Kidney glomerular epithelial cell (primary cell): ENCODE results near the gene PADI4.
"Not testable (repeated sequence)": the region's sequence is repeated elsewhere in the genome, so short reads cannot be mapped to it uniquely, and the experiment has no call there.

Experiments
- DNase-seq: peaks from one replicate; lab custom pipeline; 2025; lab: John Stamatoyannopoulos, UW

PADI4 gene

GRCh38 chr1:17314491-17314971, 6.5 kb downstream of the PADI4 start:
- DNase-seq: no peak

- no peak for DNase-seq
These were observed 7.6 kb downstream of the PADI4 start for GRCh38 chr1:17315542-17316130.

DNA sequence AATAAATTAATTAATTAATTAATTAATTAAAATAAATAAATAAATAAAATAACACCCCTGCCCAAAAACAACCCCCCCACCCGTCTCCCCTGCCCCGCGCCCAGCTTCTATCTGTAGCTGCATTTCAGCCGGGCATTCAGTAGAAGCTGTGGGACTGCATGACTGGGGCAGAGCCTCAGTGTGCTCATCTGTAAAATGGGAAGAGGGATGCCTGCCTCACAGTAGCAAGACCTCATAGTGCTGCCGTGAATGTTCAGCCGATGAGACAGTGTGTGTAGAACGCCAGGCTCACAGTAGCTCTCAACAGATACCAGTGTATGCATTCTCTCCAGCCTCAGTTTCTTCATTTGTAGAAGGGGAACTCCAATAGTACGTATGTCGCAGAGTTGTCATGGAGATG, 8.7 kb downstream of the PADI4 start:
- no peak for DNase-seq

- no peak for DNase-seq
These were observed 10.3 kb downstream of the PADI4 start for GRCh38 chr1:17318262-17318661.

DNA sequence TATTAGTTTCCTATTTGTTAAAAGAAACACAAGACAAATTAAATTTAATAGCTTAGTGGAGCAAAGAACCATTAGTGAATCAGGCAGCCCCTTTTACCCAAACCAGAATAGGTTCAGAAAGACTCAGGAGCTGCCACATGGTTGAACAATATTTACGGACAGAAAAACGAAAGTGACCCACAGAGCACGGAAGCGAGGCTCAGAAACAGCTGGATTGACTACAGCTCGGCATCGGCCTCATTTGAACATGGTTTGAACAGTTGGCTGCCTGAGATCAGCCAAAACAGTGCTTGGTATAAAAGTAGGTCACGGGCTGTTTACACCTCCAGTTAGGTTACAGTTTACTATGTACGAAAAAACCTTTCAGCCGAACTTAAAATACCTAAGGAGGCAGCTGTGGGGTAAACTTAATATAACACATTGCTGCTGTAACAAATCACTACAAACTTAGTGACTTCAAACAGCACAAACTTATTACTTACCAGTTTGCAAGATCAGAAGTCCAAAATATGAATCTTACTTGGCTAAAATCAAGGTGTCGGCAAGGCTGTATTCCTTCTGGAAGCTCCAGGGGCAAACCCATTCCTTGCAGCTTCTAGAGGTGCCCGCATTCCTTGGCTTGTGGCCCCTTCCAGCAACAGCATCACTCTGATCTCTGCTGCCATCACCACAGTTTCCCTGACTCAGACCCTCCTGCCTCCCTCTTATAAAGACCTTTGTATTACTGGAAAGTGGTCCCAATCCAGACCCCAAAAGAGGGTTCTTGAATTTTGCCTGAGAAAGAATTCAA, 11.8 kb downstream of the PADI4 start:
- no peak for DNase-seq

- DNase-seq: not testable (repeated sequence)
These were observed 13.9 kb downstream of the PADI4 start for GRCh38 chr1:17321857-17322390.

- DNase-seq: no peak
These were observed 20.9 kb downstream of the PADI4 start for GRCh38 chr1:17328855-17329254.

GRCh38 chr1:17329610-17330009, 21.6 kb downstream of the PADI4 start:
- DNase-seq: no peak

DNA sequence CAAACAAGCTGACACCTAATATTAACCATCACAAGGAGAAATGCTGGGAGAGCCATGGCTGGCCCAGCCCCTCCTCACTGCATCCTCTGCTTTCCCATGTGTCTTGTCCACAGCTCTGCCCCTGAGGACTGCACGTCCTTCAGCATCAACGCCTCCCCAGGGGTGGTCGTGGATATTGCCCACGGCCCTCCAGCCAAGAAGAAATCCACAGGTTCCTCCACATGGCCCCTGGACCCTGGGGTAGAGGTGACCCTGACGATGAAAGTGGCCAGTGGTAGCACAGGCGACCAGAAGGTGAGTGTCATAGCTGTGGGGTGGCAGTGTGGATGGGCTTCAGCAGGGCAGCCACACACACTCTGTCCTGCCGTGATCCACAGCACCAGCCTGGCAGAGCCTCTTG, 22.9 kb downstream of the PADI4 start:
- DNase-seq: no peak

DNA sequence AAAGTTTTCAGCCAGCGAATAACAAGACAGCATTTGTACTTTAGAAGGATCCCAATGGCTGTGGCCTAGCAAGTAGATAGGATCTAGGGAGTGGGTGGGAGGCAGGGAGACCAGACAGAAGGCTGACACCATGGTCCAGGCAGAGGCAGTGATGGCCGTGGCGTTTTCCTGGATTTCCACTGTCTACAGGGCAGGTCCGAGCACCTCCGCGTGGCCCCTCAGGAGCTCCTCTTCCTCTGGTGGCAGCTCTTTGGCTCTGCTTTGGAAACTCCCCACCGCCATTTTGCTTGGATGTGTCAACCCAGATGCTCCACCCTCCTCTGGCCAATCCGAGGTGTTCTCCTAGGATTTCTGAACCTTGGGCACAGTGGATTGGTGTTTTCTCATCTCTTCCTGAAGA, 25.1 kb downstream of the PADI4 start:
- no peak for DNase-seq

- DNase-seq: peak; percentile 13
These were observed 28.1 kb downstream of the PADI4 start for GRCh38 chr1:17335821-17336710.

- DNase-seq: no peak
These were observed 30.9 kb downstream of the PADI4 start for GRCh38 chr1:17338706-17339493.

GRCh38 chr1:17339521-17339920, 31.5 kb downstream of the PADI4 start:
- no peak for DNase-seq

DNA sequence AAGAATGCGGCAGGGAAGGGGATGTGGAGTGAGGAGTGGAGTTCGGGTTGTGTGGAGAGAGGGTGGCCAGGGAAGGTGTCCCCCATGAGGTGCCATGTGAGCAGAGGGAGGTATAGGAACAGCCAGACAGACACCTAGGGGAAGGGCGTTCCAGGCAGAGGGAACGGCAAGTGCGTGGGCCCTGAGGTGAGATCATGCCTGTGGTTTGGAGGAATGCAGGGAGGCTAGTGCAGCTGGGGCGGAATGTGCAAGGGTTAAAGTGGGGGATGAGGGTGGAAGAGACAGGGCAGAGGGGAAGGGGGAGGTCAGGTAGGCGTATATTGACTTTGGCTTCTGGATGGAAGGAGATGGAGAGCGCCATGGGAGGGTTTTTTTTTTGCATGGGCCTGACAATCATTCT, 32.4 kb downstream of the PADI4 start:
- no peak for DNase-seq

DNA sequence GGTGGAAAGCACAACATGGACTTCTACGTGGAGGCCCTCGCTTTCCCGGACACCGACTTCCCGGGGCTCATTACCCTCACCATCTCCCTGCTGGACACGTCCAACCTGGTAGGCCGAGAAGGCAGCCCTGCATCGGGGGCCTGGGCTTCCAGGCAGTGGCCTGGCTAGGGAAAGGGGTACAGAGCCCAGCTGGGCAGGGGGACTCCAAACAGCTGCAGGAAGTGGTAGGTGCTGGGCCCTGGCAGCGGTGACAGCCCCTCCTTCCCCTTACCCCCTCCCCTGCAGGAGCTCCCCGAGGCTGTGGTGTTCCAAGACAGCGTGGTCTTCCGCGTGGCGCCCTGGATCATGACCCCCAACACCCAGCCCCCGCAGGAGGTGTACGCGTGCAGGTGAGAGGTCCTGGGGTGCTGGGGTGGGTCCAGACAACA, 34.0 kb downstream of the PADI4 start:
- DNase-seq: no peak

DNA sequence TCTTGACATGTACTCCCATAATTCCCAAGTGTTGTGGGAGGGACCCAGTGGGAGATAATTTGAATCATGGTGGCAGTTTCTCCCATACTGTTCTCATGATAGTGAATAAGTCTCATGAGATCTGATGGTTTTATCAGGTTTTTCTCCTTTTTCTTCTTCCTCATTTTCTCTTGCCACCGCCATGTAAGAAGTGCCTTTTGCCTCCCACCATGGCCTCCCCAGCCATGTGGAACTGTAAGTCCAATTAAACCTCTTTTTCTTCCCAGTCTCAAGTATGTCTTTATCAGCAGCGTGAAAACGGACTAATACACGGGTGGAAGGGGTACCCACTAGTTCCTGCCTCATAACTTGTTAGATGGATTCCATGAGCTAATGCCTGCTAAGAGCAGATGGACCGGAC, 37.5 kb downstream of the PADI4 start:
- DNase-seq: not testable (repeated sequence)

DNA sequence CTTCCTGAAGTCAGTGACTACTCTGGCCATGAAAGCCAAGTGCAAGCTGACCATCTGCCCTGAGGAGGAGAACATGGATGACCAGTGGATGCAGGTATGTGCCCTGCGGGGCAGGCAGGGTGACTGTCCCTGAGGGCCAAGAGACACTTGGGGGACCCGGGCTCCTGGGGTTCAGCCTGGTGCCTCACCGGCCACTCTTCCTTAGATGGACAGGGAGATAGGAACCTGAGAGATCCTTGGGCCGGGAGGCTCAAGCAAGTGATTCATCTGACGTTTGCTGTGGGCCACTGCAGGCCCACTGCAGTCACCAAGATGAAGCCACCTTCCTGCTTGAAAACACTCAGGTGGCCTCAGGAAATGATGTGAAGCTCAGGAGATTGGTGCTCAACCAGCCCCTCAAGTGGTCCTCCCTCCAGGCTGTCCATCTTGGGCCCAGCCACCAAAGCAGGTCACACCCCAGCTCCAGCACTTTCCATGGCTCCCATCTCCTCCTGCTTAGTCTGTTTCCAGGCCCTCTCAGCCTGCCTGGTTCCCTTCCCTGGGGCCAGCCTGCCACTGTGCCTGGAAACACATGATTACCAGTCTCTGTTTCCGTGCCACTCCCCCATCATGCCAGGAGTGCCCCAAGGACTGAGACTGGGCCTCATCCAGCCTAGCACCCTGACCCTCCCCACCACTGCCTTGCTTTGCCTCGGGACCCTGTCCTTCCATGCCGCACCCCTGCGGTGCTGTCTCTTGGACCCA, 38.2 kb downstream of the PADI4 start:
- DNase-seq: no peak

GRCh38 chr1:17347769-17348592, 40.0 kb downstream of the PADI4 start:
- peak; percentile 44 for DNase-seq

GRCh38 chr1:17348593-17349234, 40.7 kb downstream of the PADI4 start:
- DNase-seq: no peak
